ENCODE results near the gene TFB1M. TPM values are rescaled to one million over a fixed set of nuclear protein-coding genes. Genes with fewer than 3 reads are reported as not detected.

Gene TFB1M
- total RNA-seq, 1 donor from 2014 or later: 24.1 TPM

DNA sequence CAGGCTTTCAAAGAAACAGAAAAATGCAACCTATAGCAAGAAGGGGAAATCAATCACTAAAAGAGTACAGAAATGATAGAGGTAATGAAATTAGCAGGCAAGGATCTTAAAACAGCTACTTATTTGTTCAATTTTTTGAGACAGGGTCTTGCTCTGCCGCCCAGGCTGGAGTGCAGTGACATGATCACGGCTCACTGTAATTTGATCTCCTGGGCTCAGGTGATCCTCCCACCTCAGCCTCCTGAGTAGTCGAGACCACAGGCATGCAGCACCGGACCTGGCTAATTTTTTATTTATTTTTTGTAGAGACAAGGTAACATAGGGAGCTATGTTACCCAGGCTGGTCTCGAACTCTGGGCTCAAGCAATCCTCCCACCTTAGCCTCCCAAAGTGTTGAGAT, 21.6 kb downstream of the TFB1M start:
- Mint-ChIP-seq H3K27me3 (ENCODE audit: insufficient read depth, low read depth) (peaks cover 3% of the 10 kb centered on the region), H3K27ac (no peak overlapping the region)
- H3K36me3 ChIP-seq: peaks cover 13% of the 10 kb centered on the region

DNA sequence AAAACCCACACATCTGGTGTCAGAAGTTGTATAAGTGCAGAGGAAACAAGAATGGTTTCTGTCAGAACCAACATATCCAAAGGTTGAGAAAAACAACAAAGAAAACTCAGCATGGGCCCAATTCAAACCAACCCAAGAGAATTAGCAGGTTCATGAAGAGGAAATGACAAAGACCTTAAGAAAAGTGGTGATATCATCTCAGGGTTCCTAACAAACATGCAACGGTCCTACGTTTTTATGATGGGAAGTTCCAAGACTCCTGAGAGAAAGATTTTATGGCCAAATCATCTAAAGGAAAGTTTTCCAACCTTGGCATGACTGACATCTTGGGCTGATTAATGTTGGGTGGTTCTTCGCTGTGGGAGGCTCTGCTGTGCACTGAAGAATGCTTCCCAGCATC, 23.0 kb downstream of the TFB1M start:
- Histone ChIP-seq H3K4me2 (no peak overlapping the region), H3K9me3 (ENCODE audit: low read depth) (no peaks in the 10 kb centered on the region), H3K27ac (no peak overlapping the region), H3K4me1 (peaks cover 3% of the 10 kb centered on the region), H4K20me1 (ENCODE audit: low read depth) (no peaks in the 10 kb centered on the region), H3K79me2 (ENCODE audit: low read depth) (no peaks in the 10 kb centered on the region), H2AFZ (replicated peaks) (no peak overlapping the region), H3K9ac (no peak overlapping the region), H3K4me3 (no peak overlapping the region), H3K27me3 (no peaks in the 10 kb centered on the region), H3K36me3 (peaks cover 11% of the 10 kb centered on the region), H3F3A (ENCODE audit: low read depth) (no peaks in the 10 kb centered on the region)
- peaks cover 13% of the 10 kb centered on the region for H3K4me1 Mint-ChIP-seq
- H3K4me3 Mint-ChIP-seq: no peak overlapping the region
- no peak for DNase-seq (ENCODE audit: low spot score)
- H3K27ac Mint-ChIP-seq: no peak overlapping the region
- no peaks in the 10 kb centered on the region for H3K9me3 Mint-ChIP-seq
- H3K27me3 Mint-ChIP-seq (ENCODE audit: insufficient read depth, low read depth): peaks cover 3% of the 10 kb centered on the region
- peaks cover 28% of the 10 kb centered on the region for H3K36me3 Mint-ChIP-seq
- no peak for TF ChIP-seq CTCF (IDR thresholded peaks at IDR 0.05)
- no peak for TF ChIP-seq EZH2 (IDR thresholded peaks at IDR 0.05)
- TF ChIP-seq EZH2phosphoT487 (IDR thresholded peaks at IDR 0.05): no peak

More for the DNA sequence above, 21.6 kb downstream of the TFB1M start:
- H3K27ac ChIP-seq: no peak overlapping the region
- TF ChIP-seq EZH2phosphoT487 (IDR thresholded peaks at IDR 0.05) (no peak), EZH2 (IDR thresholded peaks at IDR 0.05) (no peak), CTCF (IDR thresholded peaks at IDR 0.05) (no peak)
- H3K27me3 ChIP-seq: no peaks in the 10 kb centered on the region
- no peak overlapping the region for H3K9ac ChIP-seq
- no peaks in the 10 kb centered on the region for H3K9me3 ChIP-seq (ENCODE audit: low read depth)
- no peaks in the 10 kb centered on the region for H3K79me2 ChIP-seq (ENCODE audit: low read depth)
- no peaks in the 10 kb centered on the region for H4K20me1 ChIP-seq (ENCODE audit: low read depth)
- H3K9me3 Mint-ChIP-seq: no peaks in the 10 kb centered on the region
- no peak overlapping the region for H3K4me3 ChIP-seq
- H3F3A ChIP-seq (ENCODE audit: low read depth): no peaks in the 10 kb centered on the region
- H3K4me2 ChIP-seq: no peak overlapping the region
- peaks cover 10% of the 10 kb centered on the region for H3K4me1 ChIP-seq
- no peak overlapping the region for H3K4me3 Mint-ChIP-seq
- no peak for DNase-seq (ENCODE audit: low spot score)
- H3K36me3 Mint-ChIP-seq: peaks cover 30% of the 10 kb centered on the region
- H2AFZ ChIP-seq (replicated peaks): no peak overlapping the region
- peaks cover 10% of the 10 kb centered on the region for H3K4me1 Mint-ChIP-seq

- peaks cover 28% of the 10 kb centered on the region for H3K36me3 Mint-ChIP-seq
- no peaks in the 10 kb centered on the region for H3K9me3 Mint-ChIP-seq
- Histone ChIP-seq H3K4me1 (peaks cover 3% of the 10 kb centered on the region), H4K20me1 (ENCODE audit: low read depth) (no peaks in the 10 kb centered on the region), H3K4me2 (no peak overlapping the region), H3K36me3 (peaks cover 11% of the 10 kb centered on the region), H3K4me3 (no peak overlapping the region), H3K79me2 (ENCODE audit: low read depth) (no peaks in the 10 kb centered on the region), H3K9me3 (ENCODE audit: low read depth) (no peaks in the 10 kb centered on the region), H3K27me3 (no peaks in the 10 kb centered on the region), H3F3A (ENCODE audit: low read depth) (no peaks in the 10 kb centered on the region), H2AFZ (replicated peaks) (no peak overlapping the region), H3K27ac (no peak overlapping the region), H3K9ac (no peak overlapping the region)
- H3K27ac Mint-ChIP-seq: no peak overlapping the region
- H3K4me3 Mint-ChIP-seq: no peak overlapping the region
- peaks cover 3% of the 10 kb centered on the region for H3K27me3 Mint-ChIP-seq (ENCODE audit: insufficient read depth, low read depth)
- peaks cover 13% of the 10 kb centered on the region for H3K4me1 Mint-ChIP-seq
- DNase-seq (ENCODE audit: low spot score): no peak
- no peak for TF ChIP-seq EZH2 (IDR thresholded peaks at IDR 0.05)
- TF ChIP-seq CTCF (IDR thresholded peaks at IDR 0.05): no peak
- TF ChIP-seq EZH2phosphoT487 (IDR thresholded peaks at IDR 0.05): no peak
Observed at GRCh38 chr6:155290491-155290890, 23.8 kb downstream of the TFB1M start.
